ENCODE measurements around the gene MTURN.
"Not testable (repeated sequence)": the region's sequence is repeated elsewhere in the genome, so short reads cannot be mapped to it uniquely, and the experiment has no call there.

The MTURN gene

GRCh38 chr7:30188381-30188780, 53.6 kb downstream of the MTURN start:
- H2BK15ac ChIP-seq (ENCODE audit: low read depth, poor library complexity, severe bottlenecking); H3K4ac ChIP-seq (ENCODE audit: low read depth in 1 of 2, low read length in 2 of 2); H3K14ac ChIP-seq (ENCODE audit: low read length in 2 of 2); H3K9me3 ChIP-seq (ENCODE audit: control insufficient read depth, low read length); H2BK5ac ChIP-seq (ENCODE audit: low read depth, low read length, poor library complexity, severe bottlenecking); H3K79me1 ChIP-seq (replicated peaks; ENCODE audit: low read length, poor library complexity, severe bottlenecking); H2AK5ac ChIP-seq (ENCODE audit: low read length, severe bottlenecking); H3K36me3 ChIP-seq (ENCODE audit: control insufficient read depth in 1 of 2, insufficient read depth in 2 of 2, low read depth in 1 of 2, low read length in 2 of 2); DNase-seq; H3K27me3 ChIP-seq (ENCODE audit: control insufficient read depth in 1 of 2, insufficient read depth in 1 of 2, low read length in 2 of 2); H3K4me2 ChIP-seq (ENCODE audit: low read length, poor library complexity, severe bottlenecking); H2AFZ ChIP-seq (ENCODE audit: low read depth, low read length); H3K23ac ChIP-seq (ENCODE audit: low read length in 2 of 2); H3K27ac ChIP-seq (ENCODE audit: low read length, poor library complexity, severe bottlenecking); H3K18ac ChIP-seq (ENCODE audit: low read depth in 1 of 2, low read length in 2 of 2); H2BK12ac ChIP-seq (ENCODE audit: low read length in 2 of 2); H3K9ac ChIP-seq (ENCODE audit: low read length); H4K8ac ChIP-seq (ENCODE audit: low read length); H3K4me3 ChIP-seq (ENCODE audit: insufficient read depth in 1 of 2, low read depth in 1 of 2, low read length in 2 of 2); H3K4me1 ChIP-seq (ENCODE audit: control insufficient read depth, insufficient read depth, low read depth, low read length); H2BK120ac ChIP-seq (ENCODE audit: low read depth, low read length); H4K91ac ChIP-seq (ENCODE audit: low read length): not testable (repeated sequence)
- no CpG with 5 or more reads among the region's 2 CpGs for WGBS

GRCh38 chr7:30188811-30189210, 54.0 kb downstream of the MTURN start:
- Histone ChIP-seq H3K4me2 (ENCODE audit: low read length, poor library complexity, severe bottlenecking) (no peak overlapping the region), H3K27ac (ENCODE audit: low read length, poor library complexity, severe bottlenecking) (no peak overlapping the region), H3K27me3 (ENCODE audit: control insufficient read depth in 1 of 2, insufficient read depth in 1 of 2, low read length in 2 of 2) (peaks cover 0 to 4% of the 10 kb centered on the region in 2 experiments), H3K4ac (ENCODE audit: low read depth in 1 of 2, low read length in 2 of 2) (no peak overlapping the region), H2BK12ac (ENCODE audit: low read length in 2 of 2) (no peak overlapping the region), H3K23ac (ENCODE audit: low read length in 2 of 2) (no peak overlapping the region), H2AFZ (ENCODE audit: low read depth, low read length) (no peak overlapping the region), H3K36me3 (ENCODE audit: control insufficient read depth in 1 of 2, insufficient read depth in 2 of 2, low read depth in 1 of 2, low read length in 2 of 2) (peaks cover 0 to 7% of the 10 kb centered on the region in 2 experiments), H3K4me3 (ENCODE audit: insufficient read depth in 1 of 2, low read depth in 1 of 2, low read length in 2 of 2) (no peak overlapping the region), H3K9ac (ENCODE audit: low read length) (no peak overlapping the region), H2AK5ac (ENCODE audit: low read length, severe bottlenecking) (no peak overlapping the region), H2BK5ac (ENCODE audit: low read depth, low read length, poor library complexity, severe bottlenecking) (no peak overlapping the region), H3K9me3 (ENCODE audit: control insufficient read depth, low read length) (peaks cover 3% of the 10 kb centered on the region), H3K79me1 (replicated peaks; ENCODE audit: low read length, poor library complexity, severe bottlenecking) (no peaks in the 10 kb centered on the region), H4K8ac (ENCODE audit: low read length) (no peak overlapping the region), H3K4me1 (ENCODE audit: control insufficient read depth, insufficient read depth, low read depth, low read length) (no peaks in the 10 kb centered on the region), H3K14ac (ENCODE audit: low read length in 2 of 2) (no peak overlapping the region), H4K91ac (ENCODE audit: low read length) (no peak overlapping the region), H2BK15ac (ENCODE audit: low read depth, poor library complexity, severe bottlenecking) (no peak overlapping the region), H3K18ac (ENCODE audit: low read depth in 1 of 2, low read length in 2 of 2) (no peak overlapping the region), H2BK120ac (ENCODE audit: low read depth, low read length) (no peak overlapping the region)
- DNase-seq: no peak
- WGBS: 82% methylated on average over 1 of the region's 2 CpGs

- Histone ChIP-seq H3K36me3 (ENCODE audit: control insufficient read depth in 1 of 2, insufficient read depth in 2 of 2, low read depth in 1 of 2, low read length in 2 of 2) (peaks cover 0 to 14% of the 10 kb centered on the region in 2 experiments), H4K8ac (ENCODE audit: low read length) (no peak overlapping the region), H2BK15ac (ENCODE audit: low read depth, poor library complexity, severe bottlenecking) (no peak overlapping the region), H2AFZ (ENCODE audit: low read depth, low read length) (no peak overlapping the region), H3K18ac (ENCODE audit: low read depth in 1 of 2, low read length in 2 of 2) (no peak overlapping the region), H4K91ac (ENCODE audit: low read length) (no peak overlapping the region), H2BK120ac (ENCODE audit: low read depth, low read length) (no peak overlapping the region), H3K14ac (ENCODE audit: low read length in 2 of 2) (no peak overlapping the region), H3K4me1 (ENCODE audit: control insufficient read depth, insufficient read depth, low read depth, low read length) (no peaks in the 10 kb centered on the region), H3K9me3 (ENCODE audit: control insufficient read depth, low read length) (peaks cover 25% of the 10 kb centered on the region), H2BK5ac (ENCODE audit: low read depth, low read length, poor library complexity, severe bottlenecking) (no peak overlapping the region), H2BK12ac (ENCODE audit: low read length in 2 of 2) (no peak overlapping the region), H3K79me1 (replicated peaks; ENCODE audit: low read length, poor library complexity, severe bottlenecking) (no peaks in the 10 kb centered on the region), H3K9ac (ENCODE audit: low read length) (no peak overlapping the region), H3K23ac (ENCODE audit: low read length in 2 of 2) (no peak overlapping the region), H3K27me3 (ENCODE audit: control insufficient read depth in 1 of 2, insufficient read depth in 1 of 2, low read length in 2 of 2) (peaks cover 0 to 4% of the 10 kb centered on the region in 2 experiments), H3K27ac (ENCODE audit: low read length, poor library complexity, severe bottlenecking) (no peak overlapping the region), H3K4me3 (ENCODE audit: insufficient read depth in 1 of 2, low read depth in 1 of 2, low read length in 2 of 2) (no peak overlapping the region), H2AK5ac (ENCODE audit: low read length, severe bottlenecking) (no peak overlapping the region), H3K4me2 (ENCODE audit: low read length, poor library complexity, severe bottlenecking) (no peak overlapping the region), H3K4ac (ENCODE audit: low read depth in 1 of 2, low read length in 2 of 2) (no peak overlapping the region)
- no peak for DNase-seq
- WGBS: 83% methylated on average over 3 of the region's 4 CpGs
These were observed 57.0 kb downstream of the MTURN start for GRCh38 chr7:30191809-30192208.

- Histone ChIP-seq H3K9me3 (ENCODE audit: control insufficient read depth, low read length) (peaks cover 30% of the 10 kb centered on the region), H3K27ac (ENCODE audit: low read length, poor library complexity, severe bottlenecking) (no peak overlapping the region), H2BK12ac (ENCODE audit: low read length in 2 of 2) (no peak overlapping the region), H3K4ac (ENCODE audit: low read depth in 1 of 2, low read length in 2 of 2) (no peak overlapping the region), H3K14ac (ENCODE audit: low read length in 2 of 2) (no peak overlapping the region), H3K9ac (ENCODE audit: low read length) (no peak overlapping the region), H2AFZ (ENCODE audit: low read depth, low read length) (no peak overlapping the region), H3K27me3 (ENCODE audit: control insufficient read depth in 1 of 2, insufficient read depth in 1 of 2, low read length in 2 of 2) (peaks cover 0 to 4% of the 10 kb centered on the region in 2 experiments), H3K4me2 (ENCODE audit: low read length, poor library complexity, severe bottlenecking) (no peak overlapping the region), H2BK15ac (ENCODE audit: low read depth, poor library complexity, severe bottlenecking) (no peak overlapping the region), H3K23ac (ENCODE audit: low read length in 2 of 2) (no peak overlapping the region), H3K79me1 (replicated peaks; ENCODE audit: low read length, poor library complexity, severe bottlenecking) (no peaks in the 10 kb centered on the region), H4K91ac (ENCODE audit: low read length) (no peak overlapping the region), H2BK120ac (ENCODE audit: low read depth, low read length) (no peak overlapping the region), H3K18ac (ENCODE audit: low read depth in 1 of 2, low read length in 2 of 2) (no peak overlapping the region), H2AK5ac (ENCODE audit: low read length, severe bottlenecking) (no peak overlapping the region), H2BK5ac (ENCODE audit: low read depth, low read length, poor library complexity, severe bottlenecking) (no peak overlapping the region), H3K4me3 (ENCODE audit: insufficient read depth in 1 of 2, low read depth in 1 of 2, low read length in 2 of 2) (no peak overlapping the region), H3K4me1 (ENCODE audit: control insufficient read depth, insufficient read depth, low read depth, low read length) (no peaks in the 10 kb centered on the region), H3K36me3 (ENCODE audit: control insufficient read depth in 1 of 2, insufficient read depth in 2 of 2, low read depth in 1 of 2, low read length in 2 of 2) (peaks cover 0 to 14% of the 10 kb centered on the region in 2 experiments), H4K8ac (ENCODE audit: low read length) (no peak overlapping the region)
- DNase-seq: no peak
- WGBS: 93% methylated on average over 4 of the region's 5 CpGs
These were observed 58.7 kb downstream of the MTURN start for GRCh38 chr7:30193336-30193943.

All from mesenchymal stem cell (in vitro differentiated cells and primary cell).